ENCODE measurements around the gene MFNG. TPM values are rescaled to one million over a fixed set of nuclear protein-coding genes. Genes with fewer than 3 reads are reported as not detected.
"Not testable (repeated sequence)": the region's sequence is repeated elsewhere in the genome, so short reads cannot be mapped to it uniquely, and the experiment has no call there.

MFNG gene
- total RNA-seq, 2 experiments from 2014 or later = 191 to 199 TPM

DNA sequence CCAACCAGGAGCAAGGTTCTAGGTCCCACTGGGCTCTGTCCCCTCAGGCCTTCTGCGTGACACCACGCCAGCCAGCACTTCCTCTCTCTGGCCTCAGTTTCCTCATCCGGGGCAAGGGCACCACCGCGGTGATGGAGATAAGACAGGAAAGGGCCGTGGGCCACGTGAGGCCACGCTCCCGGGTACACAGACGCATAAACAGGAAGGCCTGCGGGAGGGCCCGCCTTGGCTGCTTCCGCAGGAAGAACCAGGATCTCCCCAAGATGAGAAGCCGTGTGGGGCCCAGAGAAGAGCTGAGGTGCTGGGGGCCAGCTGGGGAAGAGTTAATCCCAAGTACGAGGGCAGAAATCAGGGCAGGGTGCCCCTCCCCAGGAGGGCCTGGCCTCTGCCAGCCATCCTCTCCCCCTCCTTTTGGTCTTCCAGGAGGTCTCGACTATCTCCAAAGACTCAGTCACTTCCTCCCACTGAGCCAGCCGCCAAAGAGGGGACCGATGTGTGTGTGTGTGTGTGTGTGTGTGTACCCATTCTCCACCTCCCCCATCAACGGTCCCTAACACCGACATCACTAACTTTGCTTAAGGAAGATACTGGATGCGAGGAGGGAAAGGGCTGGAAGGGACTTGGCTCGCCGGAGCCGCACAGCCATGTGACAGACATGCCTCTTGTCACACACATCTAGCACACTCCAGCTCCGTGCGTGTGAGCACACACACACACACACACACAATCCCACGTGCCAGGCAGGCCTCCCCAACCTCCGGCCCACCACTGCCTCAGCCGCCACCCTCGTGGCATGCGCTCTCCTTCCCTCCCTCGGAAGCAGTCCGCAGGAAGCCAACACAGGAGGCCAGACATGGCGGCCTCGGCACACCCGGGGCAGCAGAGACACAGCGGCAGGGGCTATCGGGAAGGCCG is 1.4 kb downstream of the MFNG start:
- POLR2A ChIA-PET = interaction anchor here (0.5 to 1.0 kb wide), 3 partner anchors 27 to 465 kb away, joined by 3 read pairs; partner anchors contain the start of genes GGA1, MPST and TST
- CTCF ChIA-PET = interaction anchor here (0.7 to 2.7 kb wide), 6 partner anchors 12 to 1604 kb away, joined by 3 to 7 read pairs (median 4); partner anchors contain the start of gene GGA1

GRCh38 chr22:37483050-37483449 is 3.1 kb downstream of the MFNG start:
- POLR2A ChIA-PET = no interaction called here
- CTCF ChIA-PET = interaction anchor here (0.8 kb wide), 1 partner anchor 11 kb away, joined by 5 read pairs; no protein-coding TSS in a partner anchor

- CTCF ChIA-PET = interaction anchor here (0.8 kb wide), 1 partner anchor 10 kb away, joined by 5 read pairs; no protein-coding TSS in a partner anchor
- POLR2A ChIA-PET = no interaction called here
These were observed 3.9 kb downstream of the MFNG start for GRCh38 chr22:37482244-37482643.

- ChIA-PET CTCF (interaction anchor here (1.0 to 1.4 kb wide), 2 partner anchors 9 to 165 kb away, joined by 3 to 4 read pairs; no protein-coding TSS in a partner anchor), POLR2A (no interaction called here)
These were observed 4.8 kb downstream of the MFNG start for GRCh38 chr22:37481347-37481907.

GRCh38 chr22:37480387-37481346 is 5.5 kb downstream of the MFNG start:
- ChIA-PET CTCF (interaction anchor here (1.0 to 1.4 kb wide), 2 partner anchors 8 to 164 kb away, joined by 3 to 4 read pairs; no protein-coding TSS in a partner anchor), POLR2A (no interaction called here)

DNA sequence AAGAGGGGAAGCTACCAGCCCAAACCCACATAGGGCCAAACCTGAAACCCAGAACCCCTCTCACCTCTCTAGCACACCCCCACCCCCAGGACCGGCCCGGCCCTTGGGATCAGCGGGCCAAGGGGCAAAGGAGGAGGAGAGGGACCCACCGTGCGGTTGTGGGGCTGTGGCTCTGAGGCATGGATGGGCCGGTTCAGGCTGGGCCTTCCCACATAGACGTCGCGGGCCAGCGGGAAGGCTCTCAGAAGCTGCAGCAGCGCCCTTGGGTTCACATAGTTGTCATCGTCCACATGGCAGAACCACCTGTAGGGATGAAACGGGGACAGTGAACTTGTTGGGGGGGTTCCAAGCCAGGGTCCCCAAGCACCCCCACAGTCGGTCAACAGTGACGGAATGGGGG is 7.0 kb downstream of the MFNG start:
- CTCF ChIA-PET = interaction anchor here (0.6 kb wide), 1 partner anchor 12 kb away, joined by 4 read pairs; no protein-coding TSS in a partner anchor
- POLR2A ChIA-PET = no interaction called here

GRCh38 chr22:37476389-37477329 is 9.5 kb downstream of the MFNG start:
- ChIA-PET CTCF (no interaction called here), POLR2A (no interaction called here)

DNA sequence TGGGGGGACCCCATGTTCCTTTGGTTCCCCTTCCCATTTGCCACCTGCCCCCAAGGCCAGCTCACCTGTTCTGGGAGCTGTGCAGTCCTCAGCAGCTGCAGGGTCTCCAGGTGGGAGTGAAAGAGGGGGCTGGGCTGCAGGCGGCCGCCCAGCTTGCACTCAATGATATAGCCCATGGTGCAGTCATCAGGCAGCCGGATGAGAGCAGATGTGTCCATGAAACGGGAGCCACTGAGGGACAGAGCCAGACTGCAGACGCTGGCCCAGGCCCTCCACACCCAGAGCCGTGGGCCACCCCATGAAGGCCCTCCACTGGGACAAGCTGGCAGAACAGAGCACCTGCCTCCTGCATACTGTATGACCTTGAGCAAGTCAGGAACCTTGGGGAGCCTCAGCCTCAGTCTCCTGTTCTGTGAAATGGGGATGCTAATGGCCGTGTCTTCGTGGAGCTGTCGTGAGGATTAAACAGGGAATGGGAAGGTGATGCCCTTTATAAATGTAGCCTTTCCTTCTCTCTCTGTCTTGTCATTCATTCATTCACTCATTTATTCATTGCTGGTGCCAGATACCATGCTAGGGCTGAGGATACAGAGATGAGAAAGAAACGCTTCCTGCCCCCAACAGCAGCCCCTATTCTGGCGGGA is 11.6 kb downstream of the MFNG start:
- ChIA-PET POLR2A (no interaction called here), CTCF (interaction anchor here (0.5 to 2.1 kb wide), 2 partner anchors 23 to 158 kb away, joined by 3 to 5 read pairs; no protein-coding TSS in a partner anchor)

- POLR2A ChIA-PET = no interaction called here
These were observed 12.7 kb downstream of the MFNG start for GRCh38 chr22:37473437-37473946.

DNA sequence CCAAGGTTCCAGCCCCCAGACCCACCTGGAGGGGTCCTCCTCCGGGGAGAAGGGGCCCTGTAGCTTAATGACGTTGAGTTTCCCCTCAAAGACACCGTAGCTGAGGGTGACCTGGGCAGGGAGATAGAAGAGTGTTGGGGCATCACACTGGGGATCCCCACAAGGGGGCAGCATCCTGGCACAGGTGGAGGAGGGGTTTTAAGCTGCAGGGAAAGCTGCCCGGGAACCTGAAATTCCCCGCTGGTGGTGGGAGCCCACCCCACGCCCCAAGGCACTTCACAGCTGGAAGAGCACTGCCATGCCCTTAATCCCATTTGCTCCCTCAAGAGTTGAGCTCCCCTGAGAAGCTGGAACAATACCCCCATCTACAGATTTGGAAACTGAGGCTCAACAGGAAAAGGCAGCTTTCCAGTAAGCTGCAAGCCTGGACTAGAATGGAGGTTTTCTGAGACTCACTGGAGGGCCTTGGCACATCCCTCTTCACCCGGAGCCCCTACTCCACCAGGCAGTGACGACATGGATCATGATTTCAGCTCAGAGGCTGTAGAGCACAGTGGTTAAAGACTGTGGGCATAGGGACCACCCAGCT is 13.7 kb downstream of the MFNG start:
- CTCF ChIA-PET = interaction anchor here (0.5 to 1.8 kb wide), 13 partner anchors 9 to 629 kb away, joined by 3 to 8 read pairs (median 4); partner anchors contain the start of gene MFNG
- POLR2A ChIA-PET = interaction anchor here (0.6 kb wide), 1 partner anchor 17 kb away, joined by 3 read pairs; no protein-coding TSS in a partner anchor

More at GRCh38 chr22:37473437-37473946, 12.7 kb downstream of the MFNG start:
- CTCF ChIA-PET = interaction anchor here (0.9 to 2.1 kb wide), 7 partner anchors 8 to 157 kb away, joined by 3 to 8 read pairs (median 5); partner anchors contain the start of gene MFNG

- CTCF ChIA-PET = interaction anchor here (0.6 to 1.8 kb wide), 10 partner anchors 9 to 629 kb away, joined by 3 to 8 read pairs (median 4); no protein-coding TSS in a partner anchor
These were observed 14.3 kb downstream of the MFNG start for GRCh38 chr22:37471727-37472417.

DNA sequence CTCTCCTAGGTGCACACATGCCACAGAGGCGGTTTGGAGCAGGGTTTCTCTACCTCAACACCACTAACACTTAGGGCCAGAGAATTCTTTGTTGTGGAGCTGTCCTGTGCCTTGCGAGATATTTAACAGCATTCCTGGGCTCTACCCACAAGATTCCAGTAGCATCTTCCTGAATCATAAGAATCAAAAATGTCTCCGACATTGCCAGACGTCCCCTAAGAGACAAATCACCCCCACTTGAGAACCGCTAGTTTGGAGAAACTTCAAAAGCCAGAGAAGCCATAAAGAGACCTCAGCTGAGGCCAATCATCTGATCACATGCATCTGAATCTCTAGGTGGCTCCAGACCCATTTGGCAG is 16.1 kb downstream of the MFNG start:
- POLR2A ChIA-PET = no interaction called here
- CTCF ChIA-PET = interaction anchor here (0.6 kb wide), 1 partner anchor 95 kb away, joined by 3 read pairs; no protein-coding TSS in a partner anchor

More at GRCh38 chr22:37471727-37472417, 14.3 kb downstream of the MFNG start:
- POLR2A ChIA-PET = interaction anchor here (0.6 kb wide), 1 partner anchor 18 kb away, joined by 3 read pairs; no protein-coding TSS in a partner anchor

DNA sequence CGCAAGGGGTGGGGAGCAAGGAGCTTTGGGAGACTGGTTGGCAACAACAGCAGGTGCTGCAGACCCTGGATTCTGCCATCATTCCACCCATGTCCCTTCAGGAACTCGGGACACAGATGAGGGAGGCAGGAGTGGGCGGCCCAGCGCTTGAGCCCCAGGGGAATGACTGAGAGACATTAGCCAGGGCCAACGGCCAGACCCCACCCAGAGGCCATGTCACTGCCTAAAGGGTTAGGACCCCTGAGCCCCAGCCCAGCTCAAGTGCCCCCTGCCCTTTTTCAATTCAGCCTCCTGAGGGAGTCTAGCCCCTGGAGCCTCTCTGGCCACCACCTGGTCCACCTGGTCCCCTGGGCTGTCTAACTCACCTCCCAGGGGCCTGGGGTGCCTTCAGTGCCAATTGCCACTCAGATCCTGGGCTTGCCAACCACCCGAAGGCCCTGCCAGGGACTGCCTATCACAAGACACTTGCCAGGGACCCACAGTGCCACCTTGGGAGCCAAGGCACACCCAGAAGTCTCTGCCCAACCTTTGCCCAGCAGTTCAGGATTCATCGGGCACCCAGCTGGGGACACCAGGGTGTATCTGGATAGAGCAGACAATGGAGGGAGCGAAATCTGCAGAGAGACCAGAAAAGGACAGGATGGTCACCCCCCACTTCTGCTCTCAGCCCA is 16.6 kb downstream of the MFNG start:
- CTCF ChIA-PET = interaction anchor here (0.6 kb wide), 1 partner anchor 95 kb away, joined by 3 read pairs; no protein-coding TSS in a partner anchor
- POLR2A ChIA-PET = no interaction called here

GRCh38 chr22:37468201-37468695 is 17.9 kb downstream of the MFNG start:
- CTCF ChIA-PET, POLR2A ChIA-PET: not testable (repeated sequence)

GRCh38 chr22:37467391-37467955 is 18.7 kb downstream of the MFNG start:
- POLR2A ChIA-PET = no interaction called here
- CTCF ChIA-PET = interaction anchor here (1.1 kb wide), 1 partner anchor 11 kb away, joined by 4 read pairs; no protein-coding TSS in a partner anchor
